ENCODE data around the gene SNX20.

GRCh38 chr16:50670476-50670875 is 10.6 kb downstream of the SNX20 start:
- TF ChIP-seq CTCF (IDR thresholded peaks at IDR 0.05) (no peak), POLR2A (IDR thresholded peaks at IDR 0.05) (no peak)
